ENCODE data around the gene FEZ2.

GRCh38 chr2:36547906-36548305, 50.1 kb downstream of the FEZ2 start:
- TF ChIP-seq EZH2 (IDR thresholded peaks at IDR 0.05; ENCODE audit: low read length) (no peak), CTCF (optimal IDR thresholded peaks at IDR 0.05 in 1 of 3, IDR thresholded peaks at IDR 0.05 in 1 of 3, conservative IDR thresholded peaks at IDR 0.05 in 1 of 3; ENCODE audit: extremely low read depth in 1 of 3, insufficient read depth in 2 of 3, low read length in 3 of 3) (no peak)
